Measurements from ENCODE around the gene JUNB.

JUNB gene

GRCh38 chr19:12786952-12787351 is 4.3 kb upstream of the JUNB start:
- ChIA-PET POLR2A (no interaction called here), CTCF (interaction anchor here (0.8 to 4.3 kb wide), 5 partner anchors 9 to 98 kb away, joined by 3 to 62 read pairs (median 4); no protein-coding TSS in a partner anchor)
- TF ChIP-seq, protein P1, sequence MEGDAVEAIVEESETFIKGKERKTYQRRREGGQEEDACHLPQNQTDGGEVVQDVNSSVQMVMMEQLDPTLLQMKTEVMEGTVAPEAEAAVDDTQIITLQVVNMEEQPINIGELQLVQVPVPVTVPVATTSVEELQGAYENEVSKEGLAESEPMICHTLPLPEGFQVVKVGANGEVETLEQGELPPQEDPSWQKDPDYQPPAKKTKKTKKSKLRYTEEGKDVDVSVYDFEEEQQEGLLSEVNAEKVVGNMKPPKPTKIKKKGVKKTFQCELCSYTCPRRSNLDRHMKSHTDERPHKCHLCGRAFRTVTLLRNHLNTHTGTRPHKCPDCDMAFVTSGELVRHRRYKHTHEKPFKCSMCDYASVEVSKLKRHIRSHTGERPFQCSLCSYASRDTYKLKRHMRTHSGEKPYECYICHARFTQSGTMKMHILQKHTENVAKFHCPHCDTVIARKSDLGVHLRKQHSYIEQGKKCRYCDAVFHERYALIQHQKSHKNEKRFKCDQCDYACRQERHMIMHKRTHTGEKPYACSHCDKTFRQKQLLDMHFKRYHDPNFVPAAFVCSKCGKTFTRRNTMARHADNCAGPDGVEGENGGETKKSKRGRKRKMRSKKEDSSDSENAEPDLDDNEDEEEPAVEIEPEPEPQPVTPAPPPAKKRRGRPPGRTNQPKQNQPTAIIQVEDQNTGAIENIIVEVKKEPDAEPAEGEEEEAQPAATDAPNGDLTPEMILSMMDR (IDR thresholded peaks at IDR 0.05; ENCODE audit: control extremely low read depth, extremely low read depth, low read depth, missing control alignments) = no peak
- DNase-seq (ENCODE audit: extremely low spot score) = no peak

DNA sequence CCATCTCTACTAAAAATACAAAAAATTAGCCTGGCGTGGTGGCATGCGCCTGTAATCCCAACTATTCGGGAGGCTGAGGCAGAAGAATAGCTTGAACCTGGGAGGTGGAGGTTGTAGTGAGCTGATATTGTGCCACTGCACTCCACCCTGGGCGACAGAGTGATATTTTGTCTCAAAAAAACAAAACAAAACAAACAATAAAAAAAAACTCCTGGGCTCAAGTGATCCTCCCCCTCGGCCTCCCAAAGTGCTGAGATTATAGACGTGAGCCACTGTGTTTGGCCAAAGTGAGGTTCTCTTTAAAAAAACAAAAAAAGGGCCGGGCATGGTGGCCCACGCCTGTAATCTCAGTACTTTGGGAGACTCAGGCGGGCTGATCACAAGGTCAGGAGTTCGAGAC is 3.8 kb upstream of the JUNB start:
- POLR2A ChIA-PET = no interaction called here
- DNase-seq (ENCODE audit: extremely low spot score) = no peak
- TF ChIP-seq, protein P1 (IDR thresholded peaks at IDR 0.05; ENCODE audit: control extremely low read depth, extremely low read depth, low read depth, missing control alignments) = no peak
- CTCF ChIA-PET = interaction anchor here (1.0 to 4.3 kb wide), 5 partner anchors 9 to 61 kb away, joined by 3 to 62 read pairs (median 5); no protein-coding TSS in a partner anchor

DNA sequence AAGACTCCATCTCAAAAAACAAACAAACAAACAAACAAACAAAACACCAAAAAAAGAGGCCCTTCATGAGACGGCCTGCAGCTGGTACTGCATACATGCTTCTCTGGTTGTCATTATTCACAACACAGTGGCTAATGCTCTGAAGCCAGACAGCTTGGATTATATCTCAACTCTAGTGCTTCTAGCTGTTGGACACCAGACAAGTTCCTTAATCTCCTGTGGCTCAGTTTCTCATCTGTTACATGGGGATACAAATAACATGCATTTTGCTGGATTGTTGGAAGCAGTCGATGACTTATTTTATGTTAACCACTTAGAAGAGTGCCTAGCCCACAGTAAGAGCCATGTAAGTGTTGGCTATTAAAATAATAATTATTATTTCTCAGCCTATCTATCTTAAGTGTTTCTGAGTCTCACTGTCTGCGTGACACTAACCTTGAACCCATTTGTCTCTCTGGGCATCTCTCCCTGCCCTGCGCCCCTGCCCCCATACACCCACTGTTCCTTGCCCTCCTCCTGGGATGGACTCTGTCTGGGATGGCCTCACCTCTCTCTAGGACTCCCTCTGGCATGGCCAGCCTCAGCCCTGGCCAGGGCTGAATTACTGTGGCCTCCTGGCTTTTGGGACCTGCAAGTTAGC is 3.1 kb upstream of the JUNB start:
- ChIA-PET POLR2A (interaction anchor here (0.6 to 1.6 kb wide), 3 partner anchors 10 to 17 kb away, joined by 4 to 9 read pairs (median 4); no protein-coding TSS in a partner anchor), CTCF (interaction anchor here (1.0 to 4.3 kb wide), 7 partner anchors 8 to 60 kb away, joined by 3 to 62 read pairs (median 6); no protein-coding TSS in a partner anchor)
- TF ChIP-seq, protein P1 (IDR thresholded peaks at IDR 0.05; ENCODE audit: control extremely low read depth, extremely low read depth, low read depth, missing control alignments) = no peak
- no peak for DNase-seq (ENCODE audit: extremely low spot score)

DNA sequence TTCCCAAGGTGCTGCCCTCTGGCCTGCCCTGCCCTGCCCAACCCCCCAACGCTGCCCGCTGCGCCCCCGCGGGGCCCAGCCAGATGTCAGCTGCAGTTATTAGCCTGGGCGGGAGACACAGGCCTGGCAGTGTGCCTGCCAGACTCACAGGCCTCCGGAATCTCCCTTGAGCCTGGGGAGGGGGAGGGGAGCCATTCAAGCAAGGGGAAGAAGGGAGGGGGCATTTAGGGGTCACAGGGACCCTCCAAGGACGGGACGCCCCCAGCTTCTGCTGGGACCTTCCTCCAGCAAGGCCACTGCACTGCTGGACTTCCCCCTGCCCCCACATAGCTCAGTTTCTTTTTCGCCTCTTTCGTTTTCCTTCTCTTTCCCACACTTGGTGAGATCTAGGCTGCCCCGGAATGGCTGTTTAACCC is 2.6 kb upstream of the JUNB start:
- peak; percentile 78 for DNase-seq (ENCODE audit: extremely low spot score)
- POLR2A ChIA-PET = interaction anchor here (0.6 to 1.6 kb wide), 3 partner anchors 10 to 16 kb away, joined by 4 to 9 read pairs (median 4); no protein-coding TSS in a partner anchor

GRCh38 chr19:12789098-12789903 is 2.0 kb upstream of the JUNB start:
- TF ChIP-seq, protein P1 (IDR thresholded peaks at IDR 0.05; ENCODE audit: control extremely low read depth, extremely low read depth, low read depth, missing control alignments) = no peak
- no peak for DNase-seq (ENCODE audit: extremely low spot score)
- CTCF ChIA-PET = interaction anchor here (1.2 to 4.3 kb wide), 4 partner anchors 12 to 59 kb away, joined by 5 to 62 read pairs (median 7); no protein-coding TSS in a partner anchor
- POLR2A ChIA-PET = interaction anchor here (1.4 to 1.6 kb wide), 2 partner anchors 10 to 11 kb away, joined by 4 to 9 read pairs; no protein-coding TSS in a partner anchor

More for the DNA sequence above, 2.6 kb upstream of the JUNB start:
- CTCF ChIA-PET = interaction anchor here (1.2 to 4.3 kb wide), 5 partner anchors 11 to 59 kb away, joined by 4 to 62 read pairs (median 6); no protein-coding TSS in a partner anchor
- TF ChIP-seq, protein P1 (IDR thresholded peaks at IDR 0.05; ENCODE audit: control extremely low read depth, extremely low read depth, low read depth, missing control alignments) = peak; percentile 27
